ENCODE data around the gene GYG2. TPM values are rescaled to one million over a fixed set of nuclear protein-coding genes. Genes with fewer than 3 reads are reported as not detected.

Gene GYG2
- total RNA-seq, 1 donor, result 1.1 TPM

Other genes starting within 250 kb of the GYG2 start
- gene CD99, start 137.6 kb upstream of the GYG2 start, total RNA-seq (ENCODE audit: low replicate concordance), result 355 and 675 TPM in 2 replicates
- 13.8 and 50.4 TPM in 2 replicates for gene XG, start 76.9 kb upstream of the GYG2 start, total RNA-seq (ENCODE audit: low replicate concordance)
- 6.5 and 12.0 TPM in 2 replicates for gene ARSD, start 100.4 kb downstream of the GYG2 start, total RNA-seq (ENCODE audit: low replicate concordance)
- not detected in 2 replicates for gene ARSH, start 177.6 kb downstream of the GYG2 start, total RNA-seq (ENCODE audit: low replicate concordance)
- not detected in 2 replicates for gene ARSF, start 212.5 kb downstream of the GYG2 start, total RNA-seq (ENCODE audit: low replicate concordance)